ENCODE data around the gene P2RY6. TPM values are rescaled to one million over a fixed set of nuclear protein-coding genes. Genes with fewer than 3 reads are reported as not detected.

Gene P2RY6
- total RNA-seq, 1 donor from 2014 or later: not detected

DNA sequence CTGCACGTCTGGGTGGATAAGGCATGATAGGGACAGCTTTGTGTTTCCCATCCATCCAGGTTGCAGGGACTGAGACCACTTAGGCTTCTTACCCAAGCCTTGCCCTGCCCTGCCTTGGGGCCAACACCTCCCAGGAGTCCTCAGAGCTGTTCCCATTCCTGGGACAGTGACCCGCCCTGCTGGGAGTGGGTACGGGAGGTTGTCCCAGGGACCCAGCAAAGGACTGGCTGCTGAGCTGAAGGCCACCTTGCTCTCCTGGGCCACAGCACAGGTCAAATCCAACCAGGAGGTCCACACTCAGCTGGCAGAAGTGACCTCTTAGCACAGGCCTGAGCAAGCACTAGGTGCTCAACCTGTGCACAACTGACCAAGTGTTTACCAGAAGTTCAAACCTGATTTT lies 19.1 kb downstream of the P2RY6 start:
- H3K4me1 Mint-ChIP-seq (ENCODE audit: unreplicated experiment): peaks cover 15% of the 10 kb centered on the region
- H3K36me3 Mint-ChIP-seq (ENCODE audit: unreplicated experiment): no peaks in the 10 kb centered on the region
- no peaks in the 10 kb centered on the region for H3K9me3 Mint-ChIP-seq (ENCODE audit: unreplicated experiment)
- H3K4me3 Mint-ChIP-seq (ENCODE audit: unreplicated experiment): no peak overlapping the region
- TF ChIP-seq, protein P1, sequence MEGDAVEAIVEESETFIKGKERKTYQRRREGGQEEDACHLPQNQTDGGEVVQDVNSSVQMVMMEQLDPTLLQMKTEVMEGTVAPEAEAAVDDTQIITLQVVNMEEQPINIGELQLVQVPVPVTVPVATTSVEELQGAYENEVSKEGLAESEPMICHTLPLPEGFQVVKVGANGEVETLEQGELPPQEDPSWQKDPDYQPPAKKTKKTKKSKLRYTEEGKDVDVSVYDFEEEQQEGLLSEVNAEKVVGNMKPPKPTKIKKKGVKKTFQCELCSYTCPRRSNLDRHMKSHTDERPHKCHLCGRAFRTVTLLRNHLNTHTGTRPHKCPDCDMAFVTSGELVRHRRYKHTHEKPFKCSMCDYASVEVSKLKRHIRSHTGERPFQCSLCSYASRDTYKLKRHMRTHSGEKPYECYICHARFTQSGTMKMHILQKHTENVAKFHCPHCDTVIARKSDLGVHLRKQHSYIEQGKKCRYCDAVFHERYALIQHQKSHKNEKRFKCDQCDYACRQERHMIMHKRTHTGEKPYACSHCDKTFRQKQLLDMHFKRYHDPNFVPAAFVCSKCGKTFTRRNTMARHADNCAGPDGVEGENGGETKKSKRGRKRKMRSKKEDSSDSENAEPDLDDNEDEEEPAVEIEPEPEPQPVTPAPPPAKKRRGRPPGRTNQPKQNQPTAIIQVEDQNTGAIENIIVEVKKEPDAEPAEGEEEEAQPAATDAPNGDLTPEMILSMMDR (IDR thresholded peaks at IDR 0.05): no peak
- H3K27me3 Mint-ChIP-seq (ENCODE audit: unreplicated experiment): peaks cover 3% of the 10 kb centered on the region
- no peak for DNase-seq (ENCODE audit: extremely low spot score, unreplicated experiment)
- no peak overlapping the region for H3K27ac Mint-ChIP-seq (ENCODE audit: unreplicated experiment)

DNA sequence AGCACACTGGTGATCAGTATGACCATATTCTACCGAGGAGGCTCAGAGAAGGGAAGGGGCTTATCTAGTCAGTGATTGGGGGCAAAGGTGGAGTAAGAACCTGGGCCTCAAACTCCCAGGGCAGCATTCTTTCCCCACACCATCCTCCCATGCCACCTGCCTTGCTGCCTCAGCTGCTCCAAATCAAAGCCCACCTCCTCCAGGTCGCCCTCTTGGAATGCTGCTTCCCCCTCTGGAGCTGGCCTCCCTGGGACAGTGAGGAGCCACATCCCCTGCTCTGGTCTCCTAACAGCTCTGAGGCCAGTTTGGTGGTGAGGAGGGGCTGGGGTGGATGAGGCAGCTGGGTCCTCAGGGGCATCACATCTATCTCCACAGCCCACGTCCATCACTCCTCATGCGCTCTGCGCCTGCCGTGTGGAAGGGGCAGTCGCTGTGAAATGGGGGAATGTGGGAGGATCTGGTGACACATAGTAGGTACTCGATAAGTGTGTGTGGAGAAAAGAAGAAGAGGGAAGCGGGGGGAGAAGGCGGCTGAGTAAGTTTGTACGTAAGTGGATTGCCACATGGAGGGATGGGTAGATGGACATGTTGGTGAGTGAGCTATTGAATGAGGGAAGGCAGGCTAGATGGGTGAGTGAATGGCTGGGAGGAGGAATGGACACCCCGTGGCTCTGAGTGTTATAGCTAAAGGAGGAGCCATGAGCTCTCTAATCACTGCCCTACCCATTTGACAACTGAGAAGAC lies 19.8 kb downstream of the P2RY6 start:
- TF ChIP-seq, protein P1 (IDR thresholded peaks at IDR 0.05): no peak
- Mint-ChIP-seq H3K27me3 (ENCODE audit: unreplicated experiment) (peaks cover 3% of the 10 kb centered on the region), H3K27ac (ENCODE audit: unreplicated experiment) (no peak overlapping the region), H3K4me3 (ENCODE audit: unreplicated experiment) (no peak overlapping the region), H3K36me3 (ENCODE audit: unreplicated experiment) (no peaks in the 10 kb centered on the region), H3K4me1 (ENCODE audit: unreplicated experiment) (peaks cover 15% of the 10 kb centered on the region), H3K9me3 (ENCODE audit: unreplicated experiment) (no peaks in the 10 kb centered on the region)
- no peak for DNase-seq (ENCODE audit: extremely low spot score, unreplicated experiment)

DNA sequence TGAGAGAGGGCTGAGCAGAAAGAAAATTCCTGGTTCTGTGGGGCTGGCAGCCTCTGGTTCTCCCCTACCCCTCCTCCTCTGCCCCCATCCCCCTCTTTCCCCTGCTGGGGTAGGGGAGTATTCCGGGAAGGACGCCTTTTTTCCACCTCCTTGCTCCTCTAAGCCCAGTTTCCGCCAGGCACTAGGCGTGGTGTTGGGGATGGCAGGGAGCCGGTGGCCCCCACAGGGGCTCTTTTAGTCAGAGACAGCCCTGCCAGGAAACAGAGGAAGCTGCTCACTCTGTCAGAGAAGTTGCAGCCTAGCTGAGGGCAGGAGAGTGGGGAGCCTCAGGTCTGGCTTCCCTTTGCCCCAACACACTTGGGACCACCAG lies 20.4 kb downstream of the P2RY6 start:
- Mint-ChIP-seq H3K27ac (ENCODE audit: unreplicated experiment) (no peak overlapping the region), H3K4me1 (ENCODE audit: unreplicated experiment) (peaks cover 15% of the 10 kb centered on the region), H3K4me3 (ENCODE audit: unreplicated experiment) (no peak overlapping the region), H3K9me3 (ENCODE audit: unreplicated experiment) (no peaks in the 10 kb centered on the region), H3K27me3 (ENCODE audit: unreplicated experiment) (peaks cover 3% of the 10 kb centered on the region), H3K36me3 (ENCODE audit: unreplicated experiment) (no peaks in the 10 kb centered on the region)
- TF ChIP-seq, protein P1 (IDR thresholded peaks at IDR 0.05): no peak
- no peak for DNase-seq (ENCODE audit: extremely low spot score, unreplicated experiment)

DNA sequence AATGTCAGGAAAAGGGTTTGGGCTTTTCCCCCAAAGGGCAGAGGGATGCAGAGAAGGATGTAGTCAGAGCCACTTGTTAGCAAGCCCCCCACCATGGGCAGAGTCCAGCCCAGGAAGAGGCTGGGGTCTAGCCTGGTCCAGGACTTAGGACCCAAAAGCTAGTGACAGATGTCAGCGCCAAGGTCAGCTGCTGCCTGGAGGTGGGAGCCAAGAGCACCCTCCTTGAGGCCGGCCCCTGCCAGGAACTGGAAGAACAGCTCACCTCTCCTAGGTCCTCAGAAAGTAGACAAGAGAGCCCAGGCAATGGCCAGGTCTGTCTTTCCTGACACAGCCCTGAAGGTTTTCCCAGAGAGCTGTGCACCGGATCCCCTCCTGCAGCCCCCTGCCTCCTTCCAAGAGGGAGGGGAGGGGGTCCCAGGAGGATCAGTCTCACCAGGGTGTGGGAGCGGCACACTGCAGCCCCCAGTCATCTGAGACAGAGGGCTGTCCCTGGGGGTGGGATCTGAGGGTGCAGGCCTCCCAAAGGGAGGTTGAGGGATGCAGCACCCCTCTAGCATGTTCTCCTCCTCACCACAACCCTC lies 21.3 kb downstream of the P2RY6 start:
- TF ChIP-seq, protein P1 (IDR thresholded peaks at IDR 0.05): no peak
- Mint-ChIP-seq H3K9me3 (ENCODE audit: unreplicated experiment) (no peaks in the 10 kb centered on the region), H3K27ac (ENCODE audit: unreplicated experiment) (no peak overlapping the region), H3K36me3 (ENCODE audit: unreplicated experiment) (no peaks in the 10 kb centered on the region), H3K27me3 (ENCODE audit: unreplicated experiment) (peaks cover 3% of the 10 kb centered on the region), H3K4me1 (ENCODE audit: unreplicated experiment) (peaks cover 15% of the 10 kb centered on the region), H3K4me3 (ENCODE audit: unreplicated experiment) (no peak overlapping the region)
- DNase-seq (ENCODE audit: extremely low spot score, unreplicated experiment): no peak

DNA sequence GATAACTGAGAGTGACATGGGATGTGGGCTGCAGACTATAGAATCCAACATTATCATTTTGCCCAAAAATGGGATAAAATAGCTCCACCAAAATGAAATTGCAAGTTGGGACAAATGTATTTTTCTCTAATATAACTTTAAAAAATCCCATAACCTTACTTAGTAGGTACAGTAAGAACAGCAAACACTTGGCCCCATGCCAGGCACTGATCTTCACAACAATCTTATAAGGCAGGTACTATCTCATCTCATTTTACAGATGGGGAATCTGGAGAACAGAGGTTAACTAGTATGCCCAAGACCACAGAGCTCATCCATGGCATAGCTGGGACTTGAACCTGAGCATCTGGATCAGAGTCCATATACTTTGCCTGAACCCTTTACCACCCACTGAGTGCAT lies 22.5 kb downstream of the P2RY6 start:
- Mint-ChIP-seq H3K36me3 (ENCODE audit: unreplicated experiment) (no peaks in the 10 kb centered on the region), H3K27ac (ENCODE audit: unreplicated experiment) (no peak overlapping the region), H3K4me3 (ENCODE audit: unreplicated experiment) (no peak overlapping the region), H3K4me1 (ENCODE audit: unreplicated experiment) (peaks cover 5% of the 10 kb centered on the region), H3K27me3 (ENCODE audit: unreplicated experiment) (peaks cover 3% of the 10 kb centered on the region), H3K9me3 (ENCODE audit: unreplicated experiment) (no peaks in the 10 kb centered on the region)
- TF ChIP-seq, protein P1 (IDR thresholded peaks at IDR 0.05): no peak
- no peak for DNase-seq (ENCODE audit: extremely low spot score, unreplicated experiment)

All from osteocyte (in vitro differentiated cells).